HG03280 (cell line): ENCODE measurements around the gene TSPAN9.

ENCODE experiments used
- ATAC-seq: cut with Tn5 transposase; IDR thresholded peaks from one replicate; pipeline ENCODE4 v1.9.1; 2021; ENCODE audit warnings: mild to moderate bottlenecking, moderate library complexity; ENCODE audit not compliant: unreplicated experiment

TSPAN9 gene

GRCh38 chr12:3120701-3121100, 43.5 kb downstream of the TSPAN9 start:
- no peak for ATAC-seq

GRCh38 chr12:3122841-3123678, 45.9 kb downstream of the TSPAN9 start:
- no peak for ATAC-seq

GRCh38 chr12:3123729-3124128, 46.5 kb downstream of the TSPAN9 start:
- no peak for ATAC-seq

GRCh38 chr12:3124917-3125316, 47.7 kb downstream of the TSPAN9 start:
- no peak for ATAC-seq

- no peak for ATAC-seq
Observed at GRCh38 chr12:3125674-3126073, 48.5 kb downstream of the TSPAN9 start.

- no peak for ATAC-seq
Observed at GRCh38 chr12:3127832-3128231, 50.7 kb downstream of the TSPAN9 start.

GRCh38 chr12:3128498-3129293, 51.5 kb downstream of the TSPAN9 start:
- no peak for ATAC-seq

GRCh38 chr12:3129301-3130056, 52.3 kb downstream of the TSPAN9 start:
- no peak for ATAC-seq

- ATAC-seq = no peak
Observed at GRCh38 chr12:3130057-3130830, 53.1 kb downstream of the TSPAN9 start.

- ATAC-seq = no peak
Observed at GRCh38 chr12:3131129-3131528, 54.0 kb downstream of the TSPAN9 start.

- ATAC-seq = no peak
Observed at GRCh38 chr12:3132636-3133404, 55.6 kb downstream of the TSPAN9 start.

GRCh38 chr12:3133405-3133783, 56.2 kb downstream of the TSPAN9 start:
- ATAC-seq = no peak

- ATAC-seq = no peak
Observed at GRCh38 chr12:3134126-3134525, 56.9 kb downstream of the TSPAN9 start.

GRCh38 chr12:3134526-3135135, 57.5 kb downstream of the TSPAN9 start:
- no peak for ATAC-seq

GRCh38 chr12:3135522-3136461, 58.6 kb downstream of the TSPAN9 start:
- no peak for ATAC-seq

- ATAC-seq = no peak
Observed at GRCh38 chr12:3136641-3137267, 59.6 kb downstream of the TSPAN9 start.

GRCh38 chr12:3137268-3137781, 60.1 kb downstream of the TSPAN9 start:
- no peak for ATAC-seq
